GM18520 (cell line): ENCODE data around the gene AMBRA1.
"Not testable (repeated sequence)": the region's sequence is repeated elsewhere in the genome, so short reads cannot be mapped to it uniquely, and the experiment has no call there.

Experiments
- ATAC-seq: cut with Tn5 transposase; IDR thresholded peaks from one replicate; pipeline ENCODE4 v1.9.1; 2021; ENCODE audit not compliant: unreplicated experiment

AMBRA1 gene

DNA sequence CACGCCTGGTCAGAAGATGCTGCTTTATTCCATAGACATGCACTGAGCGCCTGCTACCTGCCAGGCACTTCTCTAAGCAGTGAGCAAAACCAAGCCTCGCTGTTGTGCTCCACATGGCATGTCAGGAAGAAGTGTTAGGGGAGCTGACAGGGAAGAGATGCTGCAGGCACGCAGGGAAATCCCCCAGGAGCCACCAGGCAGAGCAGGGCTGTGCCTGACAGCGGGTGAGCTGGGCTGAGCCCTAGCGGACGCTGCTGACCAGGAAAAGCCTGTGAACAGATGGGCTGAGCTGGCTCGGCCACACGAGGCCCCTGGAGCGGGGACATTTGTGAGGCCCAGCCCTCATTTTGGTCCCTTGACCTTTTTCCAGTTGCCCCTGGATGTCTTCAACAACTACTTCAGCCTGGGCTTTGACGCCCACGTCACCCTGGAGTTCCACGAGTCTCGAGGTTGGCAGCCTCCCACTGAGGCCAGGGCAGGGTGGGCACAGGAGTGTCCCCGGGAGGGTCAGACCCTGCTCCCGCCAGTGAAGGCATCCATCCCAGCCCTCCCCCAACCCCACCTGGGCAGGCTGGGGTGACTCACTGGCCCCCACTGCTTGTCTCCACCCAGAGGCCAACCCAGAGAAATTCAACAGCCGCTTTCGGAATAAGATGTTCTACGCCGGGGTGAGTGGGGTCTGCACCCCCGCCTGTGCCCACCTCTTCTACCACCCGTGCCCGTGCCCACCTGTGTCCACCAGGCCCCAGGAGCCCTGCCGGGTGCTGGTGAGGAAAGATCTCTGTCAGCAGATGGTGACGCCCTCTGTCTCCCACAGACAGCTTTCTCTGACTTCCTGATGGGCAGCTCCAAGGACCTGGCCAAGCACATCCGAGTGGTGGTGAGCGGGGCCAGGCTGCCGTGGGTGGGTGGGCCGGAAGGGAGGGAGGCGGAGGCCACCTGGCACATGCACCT is 219.8 kb downstream of the AMBRA1 start:
- ATAC-seq, result no peak

DNA sequence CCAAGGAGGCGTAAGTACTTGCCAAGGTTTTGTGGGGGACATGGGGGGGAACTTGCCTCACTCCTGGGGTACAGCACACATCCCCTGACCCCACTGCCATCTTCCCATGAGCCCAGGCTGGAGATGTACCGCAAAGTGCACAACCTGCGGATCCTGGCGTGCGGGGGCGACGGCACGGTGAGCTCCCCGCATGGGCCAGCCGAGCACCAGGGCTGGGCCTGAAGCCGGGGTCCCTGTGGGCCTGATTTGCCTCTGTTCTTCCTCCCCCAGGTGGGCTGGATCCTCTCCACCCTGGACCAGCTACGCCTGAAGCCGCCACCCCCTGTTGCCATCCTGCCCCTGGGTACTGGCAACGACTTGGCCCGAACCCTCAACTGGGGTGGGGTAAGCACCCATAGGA is 221.3 kb downstream of the AMBRA1 start:
- ATAC-seq, result not testable (repeated sequence)

DNA sequence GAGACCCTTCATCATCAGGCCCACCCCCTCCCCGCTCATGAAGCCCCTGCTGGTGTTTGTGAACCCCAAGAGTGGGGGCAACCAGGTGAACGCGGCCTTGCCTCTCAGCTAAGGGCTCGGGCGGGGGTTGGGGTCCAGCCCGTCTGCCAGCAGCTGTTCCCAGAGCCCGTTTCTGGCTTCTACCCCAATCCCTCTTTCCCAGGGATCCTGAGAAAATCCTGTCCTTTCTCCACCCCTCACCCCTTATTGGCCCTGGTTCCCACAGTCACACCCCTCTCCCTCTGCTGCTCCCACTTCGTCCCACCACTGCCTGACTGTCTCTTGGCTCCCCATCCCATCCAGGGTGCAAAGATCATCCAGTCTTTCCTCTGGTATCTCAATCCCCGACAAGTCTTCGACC is 221.7 kb downstream of the AMBRA1 start:
- no peak for ATAC-seq

DNA sequence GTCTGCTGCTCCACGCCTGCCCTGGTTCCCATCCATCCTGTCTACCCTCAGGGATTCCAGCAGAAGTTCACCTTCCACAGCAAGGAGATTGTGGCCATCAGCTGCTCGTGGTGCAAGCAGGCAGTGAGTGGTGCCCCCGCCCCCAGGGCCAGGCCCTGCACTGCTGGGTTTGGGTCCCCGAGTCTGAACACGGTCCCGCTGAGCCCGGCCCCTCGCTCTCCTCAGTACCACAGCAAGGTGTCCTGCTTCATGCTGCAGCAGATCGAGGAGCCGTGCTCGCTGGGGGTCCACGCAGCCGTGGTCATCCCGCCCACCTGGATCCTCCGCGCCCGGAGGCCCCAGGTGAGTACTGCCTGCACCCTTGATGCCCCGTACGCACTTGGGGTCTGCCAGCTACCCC is 222.6 kb downstream of the AMBRA1 start:
- ATAC-seq, result not testable (repeated sequence)

DNA sequence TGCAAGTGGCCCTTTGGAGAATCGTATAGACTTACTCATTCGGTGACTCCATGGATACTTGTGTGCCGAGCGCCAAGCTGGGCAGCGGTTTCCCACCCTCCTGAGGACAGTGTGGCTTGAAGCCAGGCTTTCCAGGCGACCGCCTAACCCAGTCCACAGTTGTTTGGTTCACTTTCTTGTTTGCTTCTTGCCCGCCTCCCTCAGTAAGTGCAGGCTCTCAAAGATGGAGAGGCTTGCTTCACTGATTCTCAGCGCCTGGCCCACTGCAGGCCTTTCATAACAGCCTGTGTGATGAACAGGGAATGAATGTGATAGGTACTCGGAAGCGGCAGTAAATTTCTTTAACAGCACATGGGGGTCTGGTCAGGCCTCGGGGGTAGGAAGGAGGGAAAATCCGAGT is 223.6 kb downstream of the AMBRA1 start:
- ATAC-seq, result no peak

DNA sequence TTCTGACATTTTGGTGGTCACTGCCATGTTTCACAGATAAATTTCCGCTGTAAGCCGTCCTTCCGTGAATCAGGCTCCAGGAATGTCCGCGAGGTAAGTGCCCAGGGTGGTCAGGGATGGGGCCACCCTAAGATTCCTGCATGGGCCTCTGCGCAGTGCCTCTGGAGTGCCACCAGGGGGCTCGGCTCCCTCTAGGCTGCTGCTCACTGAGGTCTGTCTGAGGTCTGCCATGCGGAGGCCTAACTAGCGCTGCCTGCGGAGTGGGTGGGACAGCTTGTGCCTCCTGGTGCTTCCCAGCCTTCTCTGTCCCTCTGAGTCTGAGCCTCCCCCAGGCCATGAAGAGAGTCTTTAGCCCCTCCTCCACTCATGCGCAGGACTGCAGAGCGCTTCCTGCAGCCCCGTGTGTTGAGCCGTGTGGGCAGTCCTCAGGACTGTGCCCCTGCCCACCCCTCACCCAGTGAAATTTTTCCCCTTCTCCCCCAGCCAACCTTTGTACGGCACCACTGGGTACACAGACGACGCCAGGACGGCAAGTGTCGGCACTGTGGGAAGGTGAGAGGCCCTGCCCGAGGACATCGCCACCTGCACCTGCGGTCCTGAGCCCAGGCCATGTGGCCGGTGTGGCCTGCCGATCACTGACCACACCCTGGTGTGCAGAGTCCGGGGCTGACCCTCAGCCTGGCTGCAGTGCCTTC is 224.2 kb downstream of the AMBRA1 start:
- no peak for ATAC-seq

DNA sequence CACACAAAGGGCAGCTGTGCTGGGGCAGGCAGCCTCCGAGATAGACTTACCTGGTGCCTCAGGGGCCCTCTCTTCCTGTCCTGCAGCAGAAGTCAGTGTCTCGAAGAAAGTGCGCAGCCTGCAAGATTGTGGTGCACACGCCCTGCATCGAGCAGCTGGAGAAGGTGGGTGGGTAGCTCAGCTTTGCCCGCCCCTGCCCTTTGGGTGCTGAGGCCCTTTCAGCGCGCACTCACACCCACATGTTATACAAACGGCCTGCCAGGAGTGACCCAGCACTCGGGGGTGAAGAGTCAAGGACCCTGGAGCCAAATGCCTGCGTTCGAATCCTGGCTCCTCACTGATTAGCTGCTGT is 225.9 kb downstream of the AMBRA1 start:
- no peak for ATAC-seq

DNA sequence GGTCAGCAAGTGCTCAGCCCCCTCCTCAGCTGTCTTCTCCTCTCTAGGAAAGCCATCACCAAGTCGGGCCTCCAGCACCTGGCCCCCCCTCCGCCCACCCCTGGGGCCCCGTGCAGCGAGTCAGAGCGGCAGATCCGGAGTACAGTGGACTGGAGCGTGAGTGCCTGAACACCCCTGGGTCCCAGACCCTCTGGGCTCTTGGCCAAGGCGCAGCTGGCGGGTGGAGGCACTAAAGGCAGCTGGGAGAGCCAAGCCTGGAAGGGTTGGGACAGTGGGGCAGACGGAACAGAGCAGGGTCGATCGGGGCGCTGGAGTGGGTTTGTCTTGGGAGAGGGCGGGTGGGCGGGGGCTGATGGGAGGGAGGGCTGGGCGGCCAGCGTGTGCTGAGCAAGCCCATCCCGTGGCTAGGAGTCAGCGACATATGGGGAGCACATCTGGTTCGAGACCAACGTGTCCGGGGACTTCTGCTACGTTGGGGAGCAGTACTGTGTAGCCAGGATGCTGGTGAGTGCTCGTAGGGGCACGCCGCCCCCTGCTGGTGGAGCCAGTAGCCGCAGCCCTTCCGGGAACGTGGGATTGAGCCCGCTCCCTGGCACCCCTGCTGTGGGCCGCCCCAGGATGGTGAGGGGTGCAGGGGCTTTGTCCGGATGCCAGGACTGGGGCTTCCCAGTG is 226.4 kb downstream of the AMBRA1 start:
- no peak for ATAC-seq

DNA sequence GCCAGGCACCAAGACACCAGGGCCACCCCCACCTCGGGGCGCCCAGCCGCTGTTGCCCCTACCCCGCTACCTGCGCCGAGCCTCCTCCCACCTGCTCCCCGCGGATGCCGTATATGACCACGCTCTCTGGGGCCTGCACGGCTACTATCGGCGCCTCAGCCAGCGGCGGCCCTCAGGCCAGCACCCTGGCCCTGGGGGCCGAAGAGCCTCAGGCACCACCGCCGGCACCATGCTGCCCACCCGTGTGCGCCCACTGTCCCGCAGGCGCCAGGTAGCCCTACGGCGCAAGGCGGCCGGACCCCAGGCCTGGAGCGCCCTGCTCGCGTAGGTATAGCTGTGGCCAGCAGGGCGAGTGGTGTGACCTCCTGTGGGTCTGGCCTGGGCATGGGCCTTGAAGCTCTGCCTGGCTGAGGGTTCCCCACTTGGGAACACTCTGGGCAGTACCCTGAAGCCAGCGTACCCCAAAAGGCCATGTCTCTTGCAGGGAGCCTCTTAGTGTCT is 227.1 kb downstream of the AMBRA1 start:
- ATAC-seq, result no peak

DNA sequence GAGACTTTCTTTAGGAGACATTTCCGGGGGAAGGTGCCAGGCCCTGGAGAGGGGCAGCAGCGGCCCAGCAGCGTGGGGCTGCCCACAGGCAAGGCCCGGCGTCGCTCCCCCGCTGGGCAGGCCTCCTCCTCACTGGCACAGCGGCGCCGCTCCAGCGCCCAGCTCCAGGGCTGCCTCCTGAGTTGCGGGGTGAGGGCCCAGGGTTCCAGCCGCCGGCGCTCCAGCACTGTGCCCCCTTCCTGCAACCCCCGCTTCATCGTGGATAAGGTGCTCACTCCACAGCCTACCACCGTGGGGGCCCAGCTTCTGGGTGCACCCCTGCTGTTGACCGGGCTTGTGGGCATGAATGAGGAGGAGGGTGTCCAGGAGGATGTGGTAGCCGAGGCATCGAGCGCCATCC is 227.6 kb downstream of the AMBRA1 start:
- no peak for ATAC-seq

DNA sequence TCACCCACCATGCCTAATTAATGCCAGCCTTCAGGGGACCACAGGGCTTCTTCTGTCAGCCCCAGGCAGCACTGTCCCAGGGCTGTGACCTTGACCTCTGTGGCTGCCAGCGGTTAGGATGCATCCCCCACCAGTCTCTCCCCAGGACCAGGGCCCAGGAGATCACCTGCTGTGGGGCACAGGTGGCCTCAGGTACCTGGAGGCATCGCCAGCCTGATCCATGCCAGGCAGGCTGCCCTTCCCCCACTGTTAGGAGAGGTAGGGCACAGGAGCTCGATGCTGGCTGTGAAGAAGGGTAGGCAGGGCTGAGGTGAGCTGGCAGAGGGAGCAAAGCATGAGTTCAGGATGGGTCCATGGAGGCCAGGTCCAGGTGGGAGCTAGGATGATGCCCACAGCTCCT is 229.0 kb downstream of the AMBRA1 start:
- ATAC-seq, result no peak

DNA sequence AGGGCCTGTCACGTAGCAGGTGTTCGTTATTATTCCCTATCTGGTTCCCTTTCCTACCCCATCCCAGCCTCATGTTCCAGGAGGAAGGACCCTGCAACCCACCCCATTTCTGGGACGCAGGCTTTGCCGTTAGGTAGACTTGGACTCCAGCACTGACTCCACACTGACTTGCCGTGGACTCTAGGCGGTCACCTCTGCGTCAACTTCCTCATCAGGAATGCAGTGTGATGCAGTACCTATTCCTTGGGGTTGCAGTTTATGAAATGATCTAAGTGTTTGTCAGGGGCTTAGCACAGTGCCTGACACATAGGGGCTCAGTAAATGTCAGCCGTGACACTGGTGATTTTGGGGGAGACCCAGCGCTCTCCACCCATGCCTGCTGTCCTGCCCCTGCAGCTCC is 229.8 kb downstream of the AMBRA1 start:
- ATAC-seq, result no peak

DNA sequence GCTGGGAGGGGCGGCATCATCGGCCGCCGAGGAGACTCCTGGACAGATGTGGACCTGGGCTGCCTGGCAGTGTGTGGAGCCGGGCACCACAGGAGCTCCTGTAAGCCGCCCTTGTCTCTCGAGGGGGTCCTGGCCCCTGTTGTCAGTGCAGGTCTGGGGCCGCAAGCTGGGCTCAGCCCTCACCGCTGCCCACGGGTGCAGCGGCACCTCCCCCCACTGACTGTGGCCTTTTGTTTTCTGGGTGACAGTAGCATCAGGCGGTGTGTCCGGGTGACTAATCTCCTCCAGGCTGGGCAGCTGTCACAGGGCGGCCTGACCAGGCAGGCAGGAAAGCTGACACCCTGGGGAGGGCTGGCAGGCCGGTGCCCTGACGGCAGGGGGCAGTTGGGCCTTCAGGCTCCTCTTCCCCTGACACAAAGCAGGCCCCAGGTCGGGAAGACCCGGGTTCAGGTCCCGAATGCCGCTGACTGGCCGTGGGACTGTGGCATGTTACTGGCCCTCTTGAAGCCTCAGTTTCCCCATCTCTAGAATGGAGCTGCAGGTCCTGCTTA is 230.3 kb downstream of the AMBRA1 start:
- ATAC-seq, result no peak

DNA sequence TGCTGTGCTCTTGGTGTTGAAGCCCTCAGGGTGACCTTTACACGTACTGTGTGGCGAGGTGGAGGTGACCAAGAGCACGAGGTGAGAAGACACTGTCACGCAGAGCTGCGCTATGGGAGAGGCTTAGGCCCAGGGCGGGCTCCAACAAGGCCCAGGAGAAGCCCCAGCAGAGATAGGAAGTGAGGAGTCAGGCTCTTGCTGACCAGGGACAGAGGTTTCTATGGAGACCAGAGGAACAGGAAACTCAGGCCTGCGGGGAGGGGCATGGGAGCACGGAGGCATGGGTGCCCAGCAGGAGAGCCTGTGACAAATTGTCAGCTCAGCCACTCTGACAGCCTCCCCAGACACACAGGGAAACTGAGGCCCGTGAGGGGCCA is 230.8 kb downstream of the AMBRA1 start:
- ATAC-seq, result no peak

DNA sequence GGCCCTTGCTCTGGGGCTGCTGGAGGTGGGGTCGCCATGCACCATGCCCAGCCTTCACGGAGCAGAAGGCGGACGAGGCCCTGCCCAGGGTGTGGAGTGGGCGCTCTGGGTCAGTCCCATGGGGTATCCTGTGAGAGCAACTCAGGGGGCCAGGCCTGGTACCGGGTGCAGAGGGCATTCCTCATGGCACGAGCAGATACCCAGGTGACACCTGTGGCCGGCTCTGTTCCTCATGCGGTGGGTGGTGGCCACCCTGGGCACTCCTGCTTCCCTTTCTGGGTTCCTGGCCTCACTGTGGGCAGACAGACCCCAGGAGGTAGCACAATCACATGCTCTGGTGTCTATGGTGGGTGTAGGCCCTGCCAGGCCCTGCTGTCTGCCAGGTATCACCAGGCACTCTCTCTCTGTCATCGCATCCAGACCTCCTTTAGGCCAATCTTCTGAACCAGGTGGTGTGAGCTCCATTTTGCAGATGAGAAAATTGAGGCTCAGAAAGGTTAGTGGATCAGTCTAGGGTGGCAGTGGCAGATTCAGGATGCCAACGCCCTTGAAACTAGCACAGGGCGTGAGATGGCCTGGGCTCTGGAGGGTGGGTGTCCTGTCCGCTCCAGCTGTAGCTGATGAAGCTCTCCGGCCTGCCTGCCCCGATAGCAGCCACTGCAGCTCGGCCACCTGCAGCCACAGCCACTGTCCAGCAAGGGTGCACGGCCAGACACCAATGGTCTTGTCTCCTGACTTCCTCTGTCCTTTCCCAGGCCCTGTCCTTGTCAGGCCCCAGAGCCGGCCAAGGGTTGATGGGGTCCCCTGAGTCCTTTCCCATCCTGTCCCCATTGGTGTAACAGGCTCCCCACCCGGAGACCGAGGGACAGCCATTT is 231.4 kb downstream of the AMBRA1 start:
- ATAC-seq, result no peak

DNA sequence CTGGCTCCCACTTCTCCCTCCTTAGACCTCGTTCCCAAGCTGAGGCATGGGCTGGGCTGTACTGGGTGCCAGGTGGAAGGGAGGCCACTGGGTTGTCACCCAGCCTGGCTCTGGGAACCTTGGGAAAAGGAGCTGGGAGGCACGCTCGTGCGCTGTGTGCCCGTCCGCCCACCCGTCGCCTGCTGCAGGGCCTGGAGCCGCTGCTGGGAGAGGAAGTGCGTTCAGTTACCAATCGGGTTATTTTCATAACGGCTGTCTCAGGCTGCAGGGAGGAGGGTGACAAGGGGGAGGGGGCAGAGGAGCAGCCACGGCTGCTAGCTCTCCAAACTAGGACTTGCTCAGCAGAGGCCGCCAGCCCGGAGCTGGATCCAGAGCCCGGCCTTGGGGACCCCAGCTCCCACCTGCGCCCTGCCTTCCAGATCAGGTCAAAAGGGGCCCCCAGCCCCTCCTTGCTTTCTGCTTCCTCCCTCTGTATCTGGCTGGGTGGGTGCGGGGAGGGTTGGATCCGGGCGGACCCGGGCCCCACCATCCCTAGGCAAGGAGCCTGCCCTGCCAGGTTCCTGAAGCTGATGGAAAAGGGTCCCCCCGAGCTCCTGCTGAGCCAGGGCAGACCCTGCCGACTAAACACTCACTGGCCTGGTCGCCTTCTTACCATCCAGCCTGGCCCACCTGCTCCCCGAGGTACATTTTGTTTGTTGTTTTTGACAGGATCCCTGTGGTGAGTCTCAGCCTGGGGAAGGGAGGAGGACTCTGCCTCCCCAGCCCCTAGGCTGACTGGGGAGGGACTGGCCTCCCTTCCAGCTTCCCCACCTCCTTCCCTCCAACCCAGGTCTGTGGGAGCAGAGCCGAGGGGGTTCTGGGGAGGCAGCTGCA is 232.3 kb downstream of the AMBRA1 start:
- peak; percentile 49 for ATAC-seq

DNA sequence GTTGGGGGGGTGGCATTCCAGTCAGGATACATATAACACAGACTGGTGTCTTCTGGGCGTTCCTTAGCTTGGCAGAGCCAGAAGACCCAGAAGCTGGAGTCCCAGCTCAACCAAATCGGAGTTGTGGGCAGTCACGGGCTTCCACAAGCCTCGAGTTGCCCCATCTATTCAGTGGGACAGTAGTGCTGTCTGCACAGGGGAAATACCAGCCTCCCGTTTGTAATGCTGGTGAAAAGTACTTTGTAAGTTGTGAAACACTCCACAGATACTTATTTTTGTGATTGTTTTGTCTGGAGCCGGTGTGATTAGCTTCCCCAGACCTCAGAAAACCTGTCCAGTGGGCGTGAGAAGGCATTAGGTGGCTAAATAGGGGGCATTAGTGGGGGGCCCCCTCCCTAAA is 232.9 kb downstream of the AMBRA1 start:
- no peak for ATAC-seq

DNA sequence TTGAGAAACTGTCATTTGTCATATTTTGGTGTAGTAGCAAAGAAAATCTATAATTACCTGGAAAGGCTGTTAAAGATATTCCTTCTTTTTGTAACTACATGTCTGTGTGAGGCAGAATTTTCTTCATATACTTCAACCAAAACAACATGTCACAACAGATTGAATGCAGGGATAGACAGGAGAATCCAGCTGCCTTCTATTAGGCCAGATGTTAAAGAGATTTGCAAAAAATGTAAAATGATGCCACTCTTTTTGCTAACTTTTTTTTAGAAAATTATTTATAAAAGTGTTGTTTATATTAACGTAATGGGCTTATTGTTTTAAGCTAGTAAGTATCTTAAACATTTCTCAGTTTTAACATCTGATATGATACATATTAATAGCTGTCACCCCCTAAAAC is 233.9 kb downstream of the AMBRA1 start:
- ATAC-seq, result no peak

DNA sequence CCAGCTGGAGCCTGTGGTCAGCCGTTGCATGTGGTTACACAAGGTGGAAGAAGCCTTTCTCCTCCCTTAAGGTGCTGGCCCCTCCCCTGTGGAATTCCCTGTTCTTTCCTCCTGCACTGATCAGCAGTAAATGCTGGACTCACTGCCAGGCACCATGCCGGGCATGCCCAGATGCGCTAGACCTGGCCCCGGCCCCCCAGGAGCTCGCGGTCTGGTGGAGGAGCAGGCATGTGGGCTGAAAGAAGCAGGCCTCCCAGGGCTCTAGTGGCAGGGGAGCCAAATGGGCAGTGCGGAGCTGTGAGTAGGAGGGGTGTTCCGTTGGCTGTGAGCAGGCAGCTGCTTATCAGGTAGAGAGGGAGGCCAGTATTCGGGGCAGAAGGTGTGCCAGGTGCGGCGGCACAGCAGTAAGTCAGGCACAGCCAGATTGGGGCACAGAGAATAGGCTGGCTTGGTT is 236.3 kb downstream of the AMBRA1 start:
- ATAC-seq, result no peak
